MCF 10A (cell line): ENCODE measurements around the gene CIART. TPM values are rescaled to one million over a fixed set of nuclear protein-coding genes. Genes with fewer than 3 reads are reported as not detected.
"Not testable (repeated sequence)": the region's sequence is repeated elsewhere in the genome, so short reads cannot be mapped to it uniquely, and the experiment has no call there.

Source experiments
- BruUV-seq: library from RNA; stranded (reverse); fragments of 400-500 nt; replicated peaks from 2 replicates; lab custom pipeline; 2021; lab: Mats Ljungman, UMichigan
- CTCF ChIA-PET: fragments of 300-600 bp; sonication (Branson Sonifier 250); formaldehyde crosslinking; extraction: SDS; loops from one replicate; lab custom pipeline; 2021; ENCODE audit warnings: antibody characterized with exemption, inconsistent platforms; lab: Yijun Ruan, JAX
- POLR2A ChIA-PET: fragments of 300-600, 350-650 bp; sonication (Branson Sonifier 250); formaldehyde crosslinking; extraction: SDS; loops from one replicate; lab custom pipeline; 2020; ENCODE audit warnings: antibody characterized with exemption, inconsistent platforms; lab: Yijun Ruan, JAX
- DNase-seq: peaks from one replicate; pipeline ENCODE4 v3.0.0-alpha.2; 2018; ENCODE audit not compliant: unreplicated experiment
- H3K27ac Mint-ChIP-seq: one replicate; pipeline ENCODE4 v1.8.0; 2022; ENCODE audit warnings: mild to moderate bottlenecking, low read depth, mixed read lengths; ENCODE audit not compliant: unreplicated experiment
- H3K27me3 Mint-ChIP-seq: one replicate; pipeline ENCODE4 v1.8.0; 2022; ENCODE audit warnings: mixed read lengths; ENCODE audit not compliant: insufficient read depth, unreplicated experiment
- H3K36me3 Mint-ChIP-seq: one replicate; pipeline ENCODE4 v1.8.0; 2022; ENCODE audit warnings: mild to moderate bottlenecking, moderate library complexity, mixed read lengths; ENCODE audit not compliant: insufficient read depth, unreplicated experiment
- H3K4me1 Mint-ChIP-seq: one replicate; pipeline ENCODE4 v1.8.0; 2022; ENCODE audit warnings: mixed read lengths; ENCODE audit not compliant: insufficient read depth, unreplicated experiment
- H3K4me3 Mint-ChIP-seq: one replicate; pipeline ENCODE4 v1.8.0; 2022; ENCODE audit warnings: mild to moderate bottlenecking, moderate library complexity, mixed read lengths; ENCODE audit not compliant: unreplicated experiment
- H3K9me3 Mint-ChIP-seq: one replicate; pipeline ENCODE4 v1.8.0; 2022; ENCODE audit warnings: mixed read lengths; ENCODE audit not compliant: unreplicated experiment
- CTCF ChIP-seq: fragments of 200-600 bp; IDR thresholded peaks from one replicate; pipeline ENCODE4 v1.8.0; 2022; ENCODE audit warnings: antibody characterized with exemption, mild to moderate bottlenecking; ENCODE audit not compliant: unreplicated experiment
- intact Hi-C: fragments of 100-400 bp; cut with micrococcal nuclease; formaldehyde crosslinking; loops from 2 replicates; pipeline ENCODE4 v1.14.1; 2022
- total RNA-seq: library from RNA; stranded (reverse); gene quantifications from 2 replicates; pipeline ENCODE4 v1.2.3, GENCODE V29; 2022

CIART gene
- total RNA-seq, 1 experiment from 2014 or later, result 5.2 TPM

GRCh38 chr1:150311762-150312161 lies 29.4 kb downstream of the CIART start:
- DNase-seq, result no peak
- ChIA-PET POLR2A (interaction anchor here (1.0 to 1.6 kb wide), 6 partner anchors 10 to 52 kb away, joined by 3 to 7 read pairs (median 5); partner anchors contain the start of genes PRPF3 and RPRD2), CTCF (interaction anchor here (1.5 to 1.9 kb wide), 2 partner anchors 10 to 56 kb away, joined by 9 read pairs; no protein-coding TSS in a partner anchor)
- no peaks in the 10 kb centered on the region for H3K4me1 Mint-ChIP-seq
- TF ChIP-seq CTCF, result no peak
- H3K36me3 Mint-ChIP-seq, result peaks cover 32% of the 10 kb centered on the region
- no peak overlapping the region for H3K4me3 Mint-ChIP-seq
- H3K27me3 Mint-ChIP-seq, result no peaks in the 10 kb centered on the region
- no TSS peak for BruUV-seq
- intact Hi-C loops, result no loop called here
- H3K27ac Mint-ChIP-seq, result peak overlapping the region; percentile 20
- H3K9me3 Mint-ChIP-seq, result no peaks in the 10 kb centered on the region

- H3K4me3 Mint-ChIP-seq, H3K27me3 Mint-ChIP-seq, intact Hi-C loops, H3K27ac Mint-ChIP-seq, H3K9me3 Mint-ChIP-seq, BruUV-seq, DNase-seq, POLR2A ChIA-PET, H3K36me3 Mint-ChIP-seq, H3K4me1 Mint-ChIP-seq: not testable (repeated sequence)
- CTCF ChIA-PET, result interaction anchor here (0.7 kb wide), 1 partner anchor 1586 kb away, joined by 3 read pairs; no protein-coding TSS in a partner anchor
These were observed 32.3 kb downstream of the CIART start for GRCh38 chr1:150314691-150315090.

- no peak for TF ChIP-seq CTCF
- Mint-ChIP-seq H3K36me3 (peaks cover 21% of the 10 kb centered on the region), H3K27ac (peak overlapping the region; percentile 95), H3K9me3 (no peaks in the 10 kb centered on the region), H3K27me3 (no peaks in the 10 kb centered on the region), H3K4me1 (peaks cover 1% of the 10 kb centered on the region), H3K4me3 (peak overlapping the region; percentile 98)
- no TSS peak for BruUV-seq
- intact Hi-C loops, result loop anchor here (2.0 kb wide), 1 partner anchor 66 kb away; no protein-coding TSS in a partner anchor
- no peak for DNase-seq
- POLR2A ChIA-PET, result interaction anchor here (0.6 to 2.4 kb wide), 17 partner anchors 9 to 739 kb away, joined by 3 to 40 read pairs (median 4); partner anchors contain the start of genes APH1A, MRPS21 and RPRD2
- CTCF ChIA-PET, result interaction anchor here (0.7 to 1.5 kb wide), 3 partner anchors 39 to 1142 kb away, joined by 3 to 5 read pairs (median 3); no protein-coding TSS in a partner anchor
These were observed 38.3 kb downstream of the CIART start for GRCh38 chr1:150320667-150320978.

- no peak for DNase-seq
- Mint-ChIP-seq H3K9me3 (no peaks in the 10 kb centered on the region), H3K4me1 (peaks cover 10% of the 10 kb centered on the region), H3K4me3 (peak overlapping the region; percentile 98), H3K36me3 (peaks cover 32% of the 10 kb centered on the region), H3K27ac (peak overlapping the region; percentile 95), H3K27me3 (no peaks in the 10 kb centered on the region)
- POLR2A ChIA-PET, result interaction anchor here (0.6 to 2.4 kb wide), 14 partner anchors 10 to 307 kb away, joined by 3 to 40 read pairs (median 5); partner anchors contain the start of genes ENSA, MRPS21 and RPRD2
- intact Hi-C loops, result loop anchor here (2.0 kb wide), 1 partner anchor 67 kb away; no protein-coding TSS in a partner anchor
- no peak for TF ChIP-seq CTCF
- BruUV-seq, result TSS peak; percentile 80
- CTCF ChIA-PET, result interaction anchor here (0.7 to 1.5 kb wide), 2 partner anchors 14 to 40 kb away, joined by 3 to 5 read pairs; no protein-coding TSS in a partner anchor
These were observed 39.4 kb downstream of the CIART start for GRCh38 chr1:150321826-150322166.
